ENCODE results near the gene C1orf105. TPM values are rescaled to one million over a fixed set of nuclear protein-coding genes. Genes with fewer than 3 reads are reported as not detected.

C1orf105 gene
- total and polyA plus RNA-seq, 2 experiments from 2014 or later, result 0.23 to 2.2 TPM

- no peaks in the 10 kb centered on the region for H3K9me2 ChIP-seq (replicated peaks; ENCODE audit: insufficient read depth)
- H3K9me3 ChIP-seq (ENCODE audit: low read depth), result no peaks in the 10 kb centered on the region
- H3K4me1 ChIP-seq (ENCODE audit: insufficient read depth), result peaks cover 13% of the 10 kb centered on the region
- H4K20me1 ChIP-seq (ENCODE audit: insufficient read depth, poor library complexity, severe bottlenecking), result no peaks in the 10 kb centered on the region
- WGBS (ENCODE audit: low lambda C conversion rate, missing lambda C conversion rate), result 92% methylated on average over 3 of the region's 3 CpGs
- no peak overlapping the region for H3K4me2 ChIP-seq
- H3K27ac ChIP-seq, result peak overlapping the region; percentile 70
- TF ChIP-seq EZH2phosphoT487 (IDR thresholded peaks at IDR 0.05; ENCODE audit: low read depth, severe bottlenecking, unreplicated experiment), result no peak
- TF ChIP-seq EZH2 (IDR thresholded peaks at IDR 0.05; ENCODE audit: borderline replicate concordance), result no peak
- TF ChIP-seq CTCF (IDR thresholded peaks at IDR 0.05; ENCODE audit: poor library complexity), result no peak
- H3K4me3 ChIP-seq, result no peak overlapping the region
- no peaks in the 10 kb centered on the region for H3K27me3 ChIP-seq
- H2AFZ ChIP-seq, result no peak overlapping the region
- peak; percentile 48 for DNase-seq (ENCODE audit: low spot score)
- no peaks in the 10 kb centered on the region for H3K36me3 ChIP-seq (replicated peaks; ENCODE audit: insufficient read depth, low read depth)
- H3K79me2 ChIP-seq, result no peaks in the 10 kb centered on the region
These were observed 46.4 kb downstream of the C1orf105 start for GRCh38 chr1:172466795-172467407.

- no peak for TF ChIP-seq EZH2 (IDR thresholded peaks at IDR 0.05; ENCODE audit: borderline replicate concordance)
- H3K4me3 ChIP-seq, result no peak overlapping the region
- no peak overlapping the region for H3K4me2 ChIP-seq
- H3K36me3 ChIP-seq (replicated peaks; ENCODE audit: insufficient read depth, low read depth), result no peaks in the 10 kb centered on the region
- H4K20me1 ChIP-seq (ENCODE audit: insufficient read depth, poor library complexity, severe bottlenecking), result no peaks in the 10 kb centered on the region
- peak overlapping the region; percentile 70 for H3K27ac ChIP-seq
- WGBS (ENCODE audit: low lambda C conversion rate, missing lambda C conversion rate), result 59% methylated on average over 3 of the region's 3 CpGs
- peaks cover 13% of the 10 kb centered on the region for H3K4me1 ChIP-seq (ENCODE audit: insufficient read depth)
- no peak for DNase-seq (ENCODE audit: low spot score)
- H3K79me2 ChIP-seq, result no peaks in the 10 kb centered on the region
- H3K9me3 ChIP-seq (ENCODE audit: low read depth), result no peaks in the 10 kb centered on the region
- no peak overlapping the region for H2AFZ ChIP-seq
- H3K27me3 ChIP-seq, result no peaks in the 10 kb centered on the region
- no peaks in the 10 kb centered on the region for H3K9me2 ChIP-seq (replicated peaks; ENCODE audit: insufficient read depth)
These were observed 47.0 kb downstream of the C1orf105 start for GRCh38 chr1:172467446-172467845.

GRCh38 chr1:172468296-172468695 is 47.8 kb downstream of the C1orf105 start:
- Histone ChIP-seq H3K4me2 (no peak overlapping the region), H3K4me1 (ENCODE audit: insufficient read depth) (peaks cover 13% of the 10 kb centered on the region), H3K79me2 (no peaks in the 10 kb centered on the region), H3K9me2 (replicated peaks; ENCODE audit: insufficient read depth) (no peaks in the 10 kb centered on the region), H2AFZ (no peak overlapping the region), H3K27me3 (no peaks in the 10 kb centered on the region), H4K20me1 (ENCODE audit: insufficient read depth, poor library complexity, severe bottlenecking) (no peaks in the 10 kb centered on the region), H3K27ac (peak overlapping the region; percentile 67), H3K9me3 (ENCODE audit: low read depth) (no peaks in the 10 kb centered on the region), H3K4me3 (no peak overlapping the region), H3K36me3 (replicated peaks; ENCODE audit: insufficient read depth, low read depth) (no peaks in the 10 kb centered on the region)
- TF ChIP-seq EZH2 (IDR thresholded peaks at IDR 0.05; ENCODE audit: borderline replicate concordance), result no peak
- no peak for TF ChIP-seq EZH2phosphoT487 (IDR thresholded peaks at IDR 0.05; ENCODE audit: low read depth, severe bottlenecking, unreplicated experiment)
- TF ChIP-seq CTCF (IDR thresholded peaks at IDR 0.05; ENCODE audit: poor library complexity), result no peak
- no peak for DNase-seq (ENCODE audit: low spot score)
- 82% methylated on average over 5 of the region's 5 CpGs for WGBS (ENCODE audit: low lambda C conversion rate, missing lambda C conversion rate)

GRCh38 chr1:172469717-172470116 is 49.2 kb downstream of the C1orf105 start:
- H3K4me2 ChIP-seq, result peak overlapping the region; percentile 2
- H3K4me1 ChIP-seq (ENCODE audit: insufficient read depth), result peaks cover 13% of the 10 kb centered on the region
- no peaks in the 10 kb centered on the region for H3K79me2 ChIP-seq
- no peak overlapping the region for H3K4me3 ChIP-seq
- H3K27me3 ChIP-seq, result no peaks in the 10 kb centered on the region
- peak overlapping the region; percentile 67 for H3K27ac ChIP-seq
- 64% methylated on average over 3 of the region's 3 CpGs for WGBS (ENCODE audit: low lambda C conversion rate, missing lambda C conversion rate)
- H3K36me3 ChIP-seq (replicated peaks; ENCODE audit: insufficient read depth, low read depth), result no peaks in the 10 kb centered on the region
- H3K9me3 ChIP-seq (ENCODE audit: low read depth), result no peaks in the 10 kb centered on the region
- DNase-seq (ENCODE audit: low spot score), result peak; percentile 44
- no peaks in the 10 kb centered on the region for H3K9me2 ChIP-seq (replicated peaks; ENCODE audit: insufficient read depth)
- TF ChIP-seq CTCF (IDR thresholded peaks at IDR 0.05; ENCODE audit: poor library complexity) (no peak), EZH2 (IDR thresholded peaks at IDR 0.05; ENCODE audit: borderline replicate concordance) (no peak), EZH2phosphoT487 (IDR thresholded peaks at IDR 0.05; ENCODE audit: low read depth, severe bottlenecking, unreplicated experiment) (no peak)
- no peaks in the 10 kb centered on the region for H4K20me1 ChIP-seq (ENCODE audit: insufficient read depth, poor library complexity, severe bottlenecking)
- no peak overlapping the region for H2AFZ ChIP-seq
